ENCODE data around the gene ERC2. TPM values are rescaled to one million over a fixed set of nuclear protein-coding genes. Genes with fewer than 3 reads are reported as not detected.

The ERC2 gene
- total RNA-seq, 1 donor, result 0.36 TPM

- Histone ChIP-seq H3K4me2 (ENCODE audit: insufficient read depth, low read length) (no peak overlapping the region), H3K27me3 (ENCODE audit: insufficient read depth, low read length) (peaks cover 2% of the 10 kb centered on the region), H3K79me2 (ENCODE audit: insufficient read depth, low read length) (no peaks in the 10 kb centered on the region), H3K36me3 (ENCODE audit: insufficient read depth, low read length) (no peaks in the 10 kb centered on the region), H3K27ac (ENCODE audit: low read depth, low read length) (no peak overlapping the region), H3K9me3 (ENCODE audit: low read depth, low read length) (peaks cover 3% of the 10 kb centered on the region), H3K4me1 (ENCODE audit: insufficient read depth, low read length) (no peaks in the 10 kb centered on the region), H4K20me1 (ENCODE audit: insufficient read depth, low read length) (no peaks in the 10 kb centered on the region), H3K4me3 (ENCODE audit: insufficient read depth, low read length) (no peak overlapping the region), H2AFZ (ENCODE audit: low read length) (no peak overlapping the region)
- DNase-seq (ENCODE audit: insufficient read length, low spot score, missing footprints), result no peak
- TF ChIP-seq CTCF (IDR thresholded peaks at IDR 0.05; ENCODE audit: extremely low read depth, low read depth, low read length), result no peak
Observed at GRCh38 chr3:56111606-56112304, 356.5 kb downstream of the ERC2 start.

- peaks cover 2% of the 10 kb centered on the region for H3K27me3 ChIP-seq (ENCODE audit: insufficient read depth, low read length)
- no peak for DNase-seq (ENCODE audit: insufficient read length, low spot score, missing footprints)
- no peak overlapping the region for H3K4me3 ChIP-seq (ENCODE audit: insufficient read depth, low read length)
- H3K4me1 ChIP-seq (ENCODE audit: insufficient read depth, low read length), result no peaks in the 10 kb centered on the region
- TF ChIP-seq CTCF (IDR thresholded peaks at IDR 0.05; ENCODE audit: extremely low read depth, low read depth, low read length), result no peak
- H3K9me3 ChIP-seq (ENCODE audit: low read depth, low read length), result peaks cover 3% of the 10 kb centered on the region
- H4K20me1 ChIP-seq (ENCODE audit: insufficient read depth, low read length), result no peaks in the 10 kb centered on the region
- H2AFZ ChIP-seq (ENCODE audit: low read length), result no peak overlapping the region
- no peaks in the 10 kb centered on the region for H3K79me2 ChIP-seq (ENCODE audit: insufficient read depth, low read length)
- no peak overlapping the region for H3K27ac ChIP-seq (ENCODE audit: low read depth, low read length)
- H3K4me2 ChIP-seq (ENCODE audit: insufficient read depth, low read length), result no peak overlapping the region
- H3K36me3 ChIP-seq (ENCODE audit: insufficient read depth, low read length), result no peaks in the 10 kb centered on the region
Observed at GRCh38 chr3:56110886-56111285, 357.4 kb downstream of the ERC2 start.

GRCh38 chr3:56107157-56107556 lies 361.1 kb downstream of the ERC2 start:
- no peaks in the 10 kb centered on the region for H3K36me3 ChIP-seq (ENCODE audit: insufficient read depth, low read length)
- no peaks in the 10 kb centered on the region for H3K9me3 ChIP-seq (ENCODE audit: low read depth, low read length)
- H3K27me3 ChIP-seq (ENCODE audit: insufficient read depth, low read length), result no peaks in the 10 kb centered on the region
- no peak for DNase-seq (ENCODE audit: insufficient read length, low spot score, missing footprints)
- no peaks in the 10 kb centered on the region for H3K4me1 ChIP-seq (ENCODE audit: insufficient read depth, low read length)
- no peaks in the 10 kb centered on the region for H3K79me2 ChIP-seq (ENCODE audit: insufficient read depth, low read length)
- no peak overlapping the region for H3K27ac ChIP-seq (ENCODE audit: low read depth, low read length)
- no peak for TF ChIP-seq CTCF (IDR thresholded peaks at IDR 0.05; ENCODE audit: extremely low read depth, low read depth, low read length)
- H3K4me3 ChIP-seq (ENCODE audit: insufficient read depth, low read length), result no peak overlapping the region
- no peak overlapping the region for H2AFZ ChIP-seq (ENCODE audit: low read length)
- no peaks in the 10 kb centered on the region for H4K20me1 ChIP-seq (ENCODE audit: insufficient read depth, low read length)
- H3K4me2 ChIP-seq (ENCODE audit: insufficient read depth, low read length), result no peak overlapping the region

- no peak overlapping the region for H3K27ac ChIP-seq (ENCODE audit: low read depth, low read length)
- H3K4me1 ChIP-seq (ENCODE audit: insufficient read depth, low read length), result no peaks in the 10 kb centered on the region
- no peak overlapping the region for H3K4me2 ChIP-seq (ENCODE audit: insufficient read depth, low read length)
- H3K27me3 ChIP-seq (ENCODE audit: insufficient read depth, low read length), result no peaks in the 10 kb centered on the region
- H2AFZ ChIP-seq (ENCODE audit: low read length), result no peak overlapping the region
- no peak overlapping the region for H3K4me3 ChIP-seq (ENCODE audit: insufficient read depth, low read length)
- no peak for TF ChIP-seq CTCF (IDR thresholded peaks at IDR 0.05; ENCODE audit: extremely low read depth, low read depth, low read length)
- DNase-seq (ENCODE audit: insufficient read length, low spot score, missing footprints), result no peak
- H3K36me3 ChIP-seq (ENCODE audit: insufficient read depth, low read length), result no peaks in the 10 kb centered on the region
- no peaks in the 10 kb centered on the region for H4K20me1 ChIP-seq (ENCODE audit: insufficient read depth, low read length)
- H3K79me2 ChIP-seq (ENCODE audit: insufficient read depth, low read length), result no peaks in the 10 kb centered on the region
- H3K9me3 ChIP-seq (ENCODE audit: low read depth, low read length), result no peaks in the 10 kb centered on the region
Observed at GRCh38 chr3:56102032-56102431, 366.2 kb downstream of the ERC2 start.

All from osteoblast (primary cell).